PC-3 (cell line): Measurements from ENCODE around the gene SLC25A23. TPM values are rescaled to one million over a fixed set of nuclear protein-coding genes. Genes with fewer than 3 reads are reported as not detected.

Source experiments
- ATAC-seq: fragments of 200-7000 bp; cut with Tn5 transposase; 2 replicates; pipeline ENCODE4 v1.9.1; 2020; ENCODE audit warnings: mild to moderate bottlenecking, moderate library complexity
- BruUV-seq: library from RNA; stranded (reverse); fragments of 400-500 nt; replicated peaks from 2 replicates; lab custom pipeline; 2021; lab: Mats Ljungman, UMichigan
- CTCF ChIA-PET: fragments of 300-600 bp; sonication (Branson Sonifier 250); formaldehyde crosslinking; loops from one replicate; lab custom pipeline; 2022; ENCODE audit warnings: antibody characterized with exemption; lab: Charles Lee
- POLR2A ChIA-PET: fragments of 300-600 bp; sonication (Branson Sonifier 250); formaldehyde crosslinking; loops from one replicate; lab custom pipeline; 2022; ENCODE audit warnings: antibody characterized with exemption; ENCODE audit not compliant: unreplicated experiment; lab: Charles Lee
- DNase-seq: peaks from one replicate; pipeline ENCODE4 v3.0.0-alpha.2; 2015
- H2AFZ ChIP-seq: fragments of 300-600 bp; sonication (generic); 2 replicates; pipeline ENCODE4 v1.6.0; 2016; ENCODE audit warnings: antibody characterized with exemption, low read length
- H3F3A ChIP-seq: fragments of 300-600 bp; sonication (generic); one replicate; pipeline ENCODE4 v1.6.0; 2017; ENCODE audit warnings: antibody characterized with exemption, low read length, control low read depth, mild to moderate bottlenecking; ENCODE audit not compliant: unreplicated experiment
- H3K27ac ChIP-seq: fragments of 300-600 bp; sonication (generic); 2 replicates; pipeline ENCODE4 v1.5.1; 2016; ENCODE audit warnings: mild to moderate bottlenecking, low read length
- H3K27me3 ChIP-seq: fragments of 300-600 bp; sonication (generic); 2 replicates; pipeline ENCODE4 v1.6.1; 2016; ENCODE audit warnings: low read length, mixed read lengths
- H3K36me3 ChIP-seq: fragments of 300-600 bp; sonication (generic); 2 replicates; pipeline ENCODE4 v1.6.1; 2016; ENCODE audit warnings: low read depth, mixed run types, low read length, mixed read lengths
- H3K4me1 ChIP-seq: fragments of 300-600 bp; sonication (generic); 2 replicates; pipeline ENCODE4 v1.5.1; 2016; ENCODE audit warnings: low read length; ENCODE audit not compliant: insufficient read depth
- H3K4me2 ChIP-seq: fragments of 300-600 bp; sonication (generic); 2 replicates; pipeline ENCODE4 v1.6.0; 2016; ENCODE audit warnings: low read length
- H3K4me3 ChIP-seq: fragments of 300-600 bp; sonication (generic); 2 replicates; pipeline ENCODE4 v1.5.1; 2016; ENCODE audit warnings: mild to moderate bottlenecking, low read length, mixed read lengths
- H3K79me2 ChIP-seq: fragments of 300-600 bp; sonication (generic); 2 replicates; pipeline ENCODE4 v1.6.1; 2017; ENCODE audit warnings: low read length, mixed read lengths
- H3K9ac ChIP-seq: fragments of 300-600 bp; sonication (generic); 2 replicates; pipeline ENCODE4 v1.6.0; 2016; ENCODE audit warnings: mild to moderate bottlenecking, low read length
- H3K9me2 ChIP-seq: fragments of 300-600 bp; sonication (generic); replicated peaks from 2 replicates; pipeline ENCODE4 v1.6.1; 2016; ENCODE audit warnings: mixed run types, low read length, mixed read lengths
- H3K9me3 ChIP-seq: fragments of 300-600 bp; sonication (generic); 2 replicates; pipeline ENCODE4 v1.6.1; 2016; ENCODE audit warnings: low read length, mixed read lengths
- H4K20me1 ChIP-seq: fragments of 300-600 bp; sonication (generic); 2 replicates; pipeline ENCODE4 v1.6.1; 2016; ENCODE audit warnings: low read length, mixed read lengths
- CTCF ChIP-seq: fragments of 300-600 bp; sonication (generic); conservative IDR thresholded peaks from 2 replicates; pipeline ENCODE4 v1.5.1; 2017; ENCODE audit warnings: antibody characterized with exemption, low read depth, mild to moderate bottlenecking, low read length
- EZH2 ChIP-seq: fragments of 300-600 bp; sonication (generic); IDR thresholded peaks from one replicate; pipeline ENCODE4 v1.6.1; 2017; ENCODE audit warnings: antibody characterized with exemption, mild to moderate bottlenecking, low read length; ENCODE audit not compliant: unreplicated experiment
- EZH2phosphoT487 ChIP-seq: fragments of 300-600 bp; sonication (generic); IDR thresholded peaks from 2 replicates; pipeline ENCODE4 v1.6.1; 2018; ENCODE audit warnings: mild to moderate bottlenecking, antibody characterized with exemption, low read length, borderline replicate concordance
- intact Hi-C: fragments of 100-400 bp; cut with micrococcal nuclease; formaldehyde crosslinking; loops from 2 replicates; pipeline ENCODE4 v1.9.0; 2023
- total RNA-seq: library from RNA; depleted of rRNA; stranded (reverse); fragments of >200 nt; gene quantifications from 2 replicates; pipeline ENCODE4 v1.2.3, GENCODE V29; 2014

Gene SLC25A23
- total RNA-seq, 1 experiment from 2014 or later: 61.4 TPM

DNA sequence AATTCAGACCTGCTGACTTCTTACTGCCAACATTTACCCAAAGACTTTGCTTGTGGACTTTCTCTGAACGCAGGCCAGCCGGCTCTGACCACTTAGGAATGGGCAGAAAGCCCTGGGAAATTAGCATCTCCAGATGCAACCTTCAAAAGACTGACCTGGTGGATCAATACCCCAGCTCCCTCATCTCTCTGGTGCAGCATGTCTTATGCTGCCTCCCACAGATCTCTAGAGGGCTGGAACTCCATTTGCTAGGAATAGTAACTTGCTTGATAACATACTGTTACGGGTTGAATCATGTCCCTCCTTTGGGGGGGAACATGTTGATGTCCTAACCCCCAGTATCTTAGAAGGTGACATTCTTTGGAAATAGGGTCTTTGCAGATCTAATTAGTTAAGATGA is 13.1 kb downstream of the SLC25A23 start:
- no peaks in the 10 kb centered on the region for H3K27me3 ChIP-seq
- DNase-seq (no peak), ATAC-seq (no peak)
- H3K4me1 ChIP-seq: no peaks in the 10 kb centered on the region
- H3K36me3 ChIP-seq: no peaks in the 10 kb centered on the region
- H3F3A ChIP-seq: no peaks in the 10 kb centered on the region
- no peak overlapping the region for H3K9ac ChIP-seq
- H3K79me2 ChIP-seq: no peaks in the 10 kb centered on the region
- no peak overlapping the region for H3K27ac ChIP-seq
- no TSS peak for BruUV-seq
- no peak overlapping the region for H3K4me2 ChIP-seq
- no peak overlapping the region for H3K4me3 ChIP-seq
- intact Hi-C loops: no loop called here
- TF ChIP-seq CTCF (no peak), EZH2phosphoT487 (no peak), EZH2 (no peak)
- ChIA-PET POLR2A (no interaction called here), CTCF (no interaction called here)
- no peaks in the 10 kb centered on the region for H3K9me2 ChIP-seq
- H4K20me1 ChIP-seq: no peaks in the 10 kb centered on the region
- no peaks in the 10 kb centered on the region for H3K9me3 ChIP-seq
- H2AFZ ChIP-seq: no peak overlapping the region

- CTCF ChIA-PET: no interaction called here
- H3K4me3 ChIP-seq: no peak overlapping the region
- DNase-seq (no peak), ATAC-seq (no peak)
- H3K27me3 ChIP-seq: no peaks in the 10 kb centered on the region
- POLR2A ChIA-PET: no interaction called here
- intact Hi-C loops: no loop called here
- H3K9ac ChIP-seq: no peak overlapping the region
- H3K4me2 ChIP-seq: no peak overlapping the region
- H3K36me3 ChIP-seq: no peaks in the 10 kb centered on the region
- no peak overlapping the region for H2AFZ ChIP-seq
- H3K9me3 ChIP-seq: no peaks in the 10 kb centered on the region
- H3F3A ChIP-seq: no peaks in the 10 kb centered on the region
- H3K27ac ChIP-seq: no peak overlapping the region
- no peaks in the 10 kb centered on the region for H4K20me1 ChIP-seq
- TF ChIP-seq EZH2: no peak
- no peak for TF ChIP-seq EZH2phosphoT487
- TF ChIP-seq CTCF: no peak
- BruUV-seq: no TSS peak
- no peaks in the 10 kb centered on the region for H3K9me2 ChIP-seq
- no peaks in the 10 kb centered on the region for H3K4me1 ChIP-seq
- no peaks in the 10 kb centered on the region for H3K79me2 ChIP-seq
Measured at GRCh38 chr19:6443986-6444385, 15.6 kb downstream of the SLC25A23 start.

DNA sequence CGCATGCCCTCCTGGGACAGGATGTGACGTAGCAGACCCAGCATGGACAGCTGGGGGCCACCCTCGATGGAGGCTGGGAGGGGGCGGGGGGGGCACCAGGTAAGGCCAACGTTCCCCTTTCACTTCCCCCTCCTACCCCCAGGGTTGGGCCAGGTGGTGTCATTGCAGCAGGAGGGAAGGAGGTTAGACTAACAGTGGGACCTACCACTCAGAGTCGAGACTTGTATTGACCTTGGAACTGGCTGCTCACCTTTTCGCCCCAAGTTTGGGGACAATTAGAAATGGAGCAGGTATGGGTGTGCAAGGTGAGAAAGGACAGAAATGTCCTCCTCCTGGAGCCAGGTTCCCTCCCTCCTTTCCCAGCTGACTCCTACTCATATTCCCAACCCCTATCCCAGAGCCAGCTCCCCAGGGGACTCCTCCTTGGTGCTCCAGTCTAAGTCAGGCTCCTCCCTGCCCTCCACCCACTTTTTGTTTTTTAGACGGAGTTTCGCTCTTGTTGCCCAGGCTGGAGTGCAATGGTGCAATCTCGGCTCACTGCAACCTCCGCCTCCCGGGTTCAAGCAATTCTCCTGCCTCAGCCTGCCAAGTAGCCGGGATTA is 17.4 kb downstream of the SLC25A23 start:
- Histone ChIP-seq H4K20me1 (no peaks in the 10 kb centered on the region), H3K27ac (no peak overlapping the region), H3K27me3 (no peaks in the 10 kb centered on the region), H3K4me3 (no peak overlapping the region), H3K4me1 (no peaks in the 10 kb centered on the region), H2AFZ (no peak overlapping the region), H3K9me2 (no peaks in the 10 kb centered on the region), H3K4me2 (no peak overlapping the region), H3K36me3 (no peaks in the 10 kb centered on the region), H3K79me2 (no peaks in the 10 kb centered on the region), H3F3A (no peaks in the 10 kb centered on the region), H3K9ac (no peak overlapping the region), H3K9me3 (no peaks in the 10 kb centered on the region)
- ATAC-seq (no peak), DNase-seq (no peak)
- POLR2A ChIA-PET: no interaction called here
- CTCF ChIA-PET: no interaction called here
- BruUV-seq: no TSS peak
- no peak for TF ChIP-seq CTCF
- TF ChIP-seq EZH2: no peak
- TF ChIP-seq EZH2phosphoT487: no peak
- intact Hi-C loops: no loop called here
